Kidney (tissue), 14 donors: ENCODE results near the gene KRT83. TPM values are rescaled to one million over a fixed set of nuclear protein-coding genes. Genes with fewer than 3 reads are reported as not detected.

Source experiments
- DNase-seq, 5 donors: peaks; one replicate each; pipeline ENCODE4 v3.0.0-alpha.2; 2013 to 2020
- FAIRE-seq: peaks from 2 replicates; lab custom pipeline; 2012; peaks lifted over from hg19 to GRCh38; lab: Jason Lieb, UNC
- H3K27ac ChIP-seq, 2 donors: one replicate each; pipeline ENCODE4 v1.7.0; 2013; ENCODE audit warnings: low read depth in 2 of 2, low read length in 2 of 2, inconsistent platforms in 1 of 2
- H3K27me3 ChIP-seq: one replicate; pipeline ENCODE4 v1.7.1; 2013; ENCODE audit warnings: low read length, inconsistent platforms; ENCODE audit not compliant: control insufficient read depth, insufficient read depth
- H3K36me3 ChIP-seq, 3 donors: one replicate each; pipeline versions ENCODE4 v1.7.0 to v1.7.1; 2013; ENCODE audit warnings: low read length in 3 of 3, control low read depth in 1 of 3, inconsistent platforms in 1 of 3; ENCODE audit not compliant: insufficient read depth in 3 of 3, control insufficient read depth in 2 of 3
- H3K4me1 ChIP-seq, 3 donors: one replicate each; pipeline versions ENCODE4 v1.7.0 to v1.7.1; 2013; ENCODE audit warnings: low read length in 3 of 3, inconsistent platforms in 1 of 3, low read depth in 1 of 3; ENCODE audit not compliant: control insufficient read depth in 2 of 3, insufficient read depth in 2 of 3
- H3K4me3 ChIP-seq, 3 donors: one replicate each; pipeline versions ENCODE4 v1.7.0 to v1.8.1; 2013; ENCODE audit warnings: low read length in 3 of 3, control low read depth in 1 of 3, inconsistent platforms in 1 of 3
- H3K9ac ChIP-seq, 3 donors: one replicate each; pipeline versions ENCODE4 v1.7.0 to v1.7.1; 2013; ENCODE audit warnings: low read length in 3 of 3, control low read depth in 1 of 3, inconsistent platforms in 1 of 3
- H3K9me3 ChIP-seq, 3 donors: one replicate each; pipeline versions ENCODE4 v1.7.0 to v1.7.1; 2013; ENCODE audit warnings: low read length in 3 of 3, control low read depth in 1 of 3, inconsistent platforms in 1 of 3; ENCODE audit not compliant: control insufficient read depth in 2 of 3, insufficient read depth in 1 of 3
- intact Hi-C: fragments of 100-400 bp; cut with DNase I; formaldehyde crosslinking; loops from one replicate; pipeline ENCODE4 v1.11.1; 2022
- polyA plus RNA-seq: library from polyadenylated mRNA; stranded (reverse); fragments of 350-450 nt; fragmentation: Illumina TruSeq; extraction: RNeasy Lipid Tissue Mini Kit (QIAGEN cat#74804); gene quantifications from one replicate; pipeline ENCODE4 v1.2.3, GENCODE V29; 2014; ENCODE audit warnings: low read depth, low replicate concordance; ENCODE audit not compliant: insufficient read depth
- total RNA-seq: library from RNA; stranded (reverse); fragmentation: NEBNext Ultra II Directional; extraction: Animal tissue kit (Norgen Biotek cat#: 25700); gene quantifications from one replicate; pipeline ENCODE4 v1.2.1, GENCODE V29; 2021
- TF ChIP-seq, protein P1 (sequence below): IDR thresholded peaks from 3 replicates; pipeline ENCODE4 v1.5.1; 2012; ENCODE audit warnings: mild to moderate bottlenecking, moderate library complexity, borderline replicate concordance; ENCODE audit not compliant: insufficient read depth; ENCODE audit errors: extremely low read depth
- donor health status: control.
- donor health status: control.
- donor health status: control.
- donor health status: control.
- donor health status: control.
- donor health status: DM: yes; HTN: yes; CAD: no.
- donor health status: Normal renal cell carcinoma (clear cell type).

Gene KRT83
- total and polyA plus RNA-seq, 2 donors from 2014 or later = not detected

DNA sequence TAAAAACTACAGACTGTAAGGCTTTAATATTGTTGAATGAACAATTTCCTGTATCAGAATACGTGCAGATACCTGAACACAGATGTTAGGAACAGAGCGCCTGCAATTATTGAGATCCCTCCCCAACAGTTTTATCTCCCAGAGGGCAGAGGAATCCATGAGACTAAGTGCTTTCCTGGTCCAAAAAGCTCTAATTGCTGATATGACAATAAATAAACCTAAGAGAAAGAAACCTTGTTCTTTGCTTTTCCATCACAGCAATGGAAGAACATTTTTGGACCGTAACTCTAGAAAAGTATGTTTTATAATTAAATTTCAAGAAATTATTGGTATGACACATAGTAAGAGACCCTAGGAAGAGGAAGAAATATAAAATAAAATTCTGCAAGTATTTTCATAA, 13.0 kb upstream of the KRT83 start:
- TF ChIP-seq, protein P1, sequence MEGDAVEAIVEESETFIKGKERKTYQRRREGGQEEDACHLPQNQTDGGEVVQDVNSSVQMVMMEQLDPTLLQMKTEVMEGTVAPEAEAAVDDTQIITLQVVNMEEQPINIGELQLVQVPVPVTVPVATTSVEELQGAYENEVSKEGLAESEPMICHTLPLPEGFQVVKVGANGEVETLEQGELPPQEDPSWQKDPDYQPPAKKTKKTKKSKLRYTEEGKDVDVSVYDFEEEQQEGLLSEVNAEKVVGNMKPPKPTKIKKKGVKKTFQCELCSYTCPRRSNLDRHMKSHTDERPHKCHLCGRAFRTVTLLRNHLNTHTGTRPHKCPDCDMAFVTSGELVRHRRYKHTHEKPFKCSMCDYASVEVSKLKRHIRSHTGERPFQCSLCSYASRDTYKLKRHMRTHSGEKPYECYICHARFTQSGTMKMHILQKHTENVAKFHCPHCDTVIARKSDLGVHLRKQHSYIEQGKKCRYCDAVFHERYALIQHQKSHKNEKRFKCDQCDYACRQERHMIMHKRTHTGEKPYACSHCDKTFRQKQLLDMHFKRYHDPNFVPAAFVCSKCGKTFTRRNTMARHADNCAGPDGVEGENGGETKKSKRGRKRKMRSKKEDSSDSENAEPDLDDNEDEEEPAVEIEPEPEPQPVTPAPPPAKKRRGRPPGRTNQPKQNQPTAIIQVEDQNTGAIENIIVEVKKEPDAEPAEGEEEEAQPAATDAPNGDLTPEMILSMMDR = no peak
- DNase-seq = no peak
- H3K4me1 ChIP-seq = no peaks in the 10 kb centered on the region
- H3K9me3 ChIP-seq = peaks cover 0 to 3% (median 0%) of the 10 kb centered on the region in 3 donors
- no peak overlapping the region for H3K4me3 ChIP-seq
- H3K27me3 ChIP-seq = no peaks in the 10 kb centered on the region
- intact Hi-C loops = no loop called here
- no peak overlapping the region for H3K27ac ChIP-seq
- FAIRE-seq = no peak
- H3K36me3 ChIP-seq = no peaks in the 10 kb centered on the region
- H3K9ac ChIP-seq = no peak overlapping the region

DNA sequence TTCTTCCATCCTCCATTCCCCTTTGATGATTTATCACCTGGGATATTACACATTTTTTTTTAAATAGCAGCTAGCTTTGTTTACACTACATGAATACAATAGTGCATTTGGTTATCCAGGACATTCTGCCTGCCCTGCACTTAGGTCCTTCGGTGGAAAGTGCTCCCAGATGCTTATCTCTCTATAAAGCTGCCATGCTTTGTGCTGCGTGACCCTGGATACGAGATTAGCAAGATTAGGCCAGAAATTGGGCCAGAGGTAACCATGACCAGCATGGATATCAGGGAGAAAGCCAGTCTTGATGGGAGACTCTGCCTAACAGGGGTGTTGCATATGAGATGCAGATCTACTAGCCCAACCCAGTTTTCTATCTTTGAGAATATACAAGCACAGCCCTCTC, 12.1 kb upstream of the KRT83 start:
- Histone ChIP-seq H3K27me3 (no peaks in the 10 kb centered on the region), H3K4me3 (no peak overlapping the region), H3K36me3 (no peaks in the 10 kb centered on the region), H3K4me1 (no peaks in the 10 kb centered on the region), H3K9ac (no peak overlapping the region), H3K9me3 (peaks cover 0 to 3% (median 0%) of the 10 kb centered on the region in 3 donors), H3K27ac (no peak overlapping the region)
- DNase-seq (no peak), FAIRE-seq (no peak)
- TF ChIP-seq, protein P1 = no peak
- intact Hi-C loops = no loop called here

GRCh38 chr12:52332381-52332780, 11.2 kb upstream of the KRT83 start:
- Histone ChIP-seq H3K4me3 (no peak overlapping the region), H3K27ac (no peak overlapping the region), H3K36me3 (no peaks in the 10 kb centered on the region), H3K9ac (no peak overlapping the region), H3K9me3 (peaks cover 0 to 3% (median 0%) of the 10 kb centered on the region in 3 donors), H3K4me1 (no peaks in the 10 kb centered on the region), H3K27me3 (no peaks in the 10 kb centered on the region)
- intact Hi-C loops = no loop called here
- TF ChIP-seq, protein P1 = no peak
- DNase-seq (peak in 1 of 5 donors; percentile 4), FAIRE-seq (no peak)

DNA sequence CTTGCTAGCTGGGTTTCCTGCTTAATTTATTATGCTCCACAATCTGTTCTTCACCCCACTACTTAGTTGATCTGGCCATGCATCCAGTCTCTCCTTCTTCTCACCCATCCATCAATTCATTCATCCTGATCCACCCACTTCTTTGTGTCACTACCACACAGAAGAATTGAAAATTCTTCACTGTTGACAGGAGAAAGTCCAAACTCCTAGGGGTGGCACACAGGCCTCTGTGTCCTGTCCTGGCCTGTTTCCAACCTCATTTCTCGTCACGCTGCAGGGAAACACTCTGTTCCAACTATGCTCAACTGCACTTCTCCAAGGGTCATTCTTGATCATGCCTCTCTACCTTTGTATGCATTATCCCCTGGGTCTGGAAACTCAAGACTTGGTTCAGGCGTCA, 10.6 kb upstream of the KRT83 start:
- FAIRE-seq (no peak), DNase-seq (peak in 1 of 5 donors; percentile 8)
- H3K27me3 ChIP-seq = no peaks in the 10 kb centered on the region

More for the DNA sequence above, 10.6 kb upstream of the KRT83 start:
- Histone ChIP-seq H3K36me3 (no peaks in the 10 kb centered on the region), H3K27ac (no peak overlapping the region), H3K4me1 (no peaks in the 10 kb centered on the region), H3K9ac (no peak overlapping the region), H3K9me3 (peaks cover 0 to 3% (median 0%) of the 10 kb centered on the region in 3 donors), H3K4me3 (no peak overlapping the region)
- intact Hi-C loops = no loop called here
- TF ChIP-seq, protein P1 = no peak
